ENCODE data around the gene SMIM20. TPM values are rescaled to one million over a fixed set of nuclear protein-coding genes. Genes with fewer than 3 reads are reported as not detected.
"Not testable (repeated sequence)": the region's sequence is repeated elsewhere in the genome, so short reads cannot be mapped to it uniquely, and the experiment has no call there.

Gene SMIM20
- total RNA-seq, 4 donors from 2014 or later, result 26.5 to 44.2 (median 34.8) TPM

DNA sequence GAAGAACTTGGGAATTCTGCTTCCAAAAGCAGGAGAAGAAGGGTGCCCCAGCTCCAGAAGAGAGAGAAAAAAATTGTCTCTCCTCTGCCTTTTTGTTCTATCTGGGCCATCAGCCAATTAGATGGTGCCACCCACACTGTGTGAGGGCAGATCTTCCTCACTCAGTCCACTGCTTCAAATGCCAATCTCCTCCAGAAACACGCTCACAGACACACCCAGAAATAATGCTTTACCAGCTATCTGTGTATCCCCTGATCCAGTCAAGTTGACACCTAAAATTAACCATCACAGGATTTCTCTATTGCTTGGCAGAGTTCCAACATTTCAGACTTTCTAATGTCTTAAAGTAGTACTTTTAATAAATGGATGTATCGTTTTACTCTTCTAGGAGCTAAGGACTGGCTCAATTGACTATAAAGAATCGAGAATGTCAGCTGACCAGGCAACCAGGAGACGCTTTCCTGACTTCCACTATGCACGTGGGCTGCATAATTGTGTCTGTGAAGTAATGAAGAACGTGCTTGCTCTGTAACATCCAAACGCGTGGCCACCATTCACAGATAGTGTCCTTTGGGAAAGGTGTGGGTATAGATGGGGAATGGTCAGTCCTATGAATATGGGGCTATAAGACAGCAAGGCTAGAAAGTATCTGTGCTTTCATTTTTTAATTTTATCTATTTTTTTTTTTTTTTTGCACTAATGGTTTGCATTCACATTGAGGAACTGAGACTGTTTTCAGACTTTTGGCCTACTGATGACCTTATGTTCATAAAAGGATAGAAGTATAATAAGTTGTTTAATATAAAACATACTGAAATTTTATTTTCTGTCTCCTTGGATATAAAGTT is 9.9 kb upstream of the SMIM20 start:
- 73 to 78% methylated on average over 8 of the region's 8 CpGs for WGBS, 2 donors (ENCODE audit: low coverage in 1 of 2)
- H3K4me3 ChIP-seq, result no peak overlapping the region
- no peak for ATAC-seq
- no peaks in the 10 kb centered on the region for H3K4me1 ChIP-seq
- H3K36me3 ChIP-seq, result no peaks in the 10 kb centered on the region
- no peaks in the 10 kb centered on the region for H3K27me3 ChIP-seq
- H3K27ac ChIP-seq, result no peak overlapping the region
- TF ChIP-seq EP300 (IDR thresholded peaks at IDR 0.05) (no peak), CTCF (IDR thresholded peaks at IDR 0.05) (no peak), POLR2A (IDR thresholded peaks at IDR 0.05) (no peak), POLR2AphosphoS5 (IDR thresholded peaks at IDR 0.05) (no peak)
- no peaks in the 10 kb centered on the region for H3K9me3 ChIP-seq

DNA sequence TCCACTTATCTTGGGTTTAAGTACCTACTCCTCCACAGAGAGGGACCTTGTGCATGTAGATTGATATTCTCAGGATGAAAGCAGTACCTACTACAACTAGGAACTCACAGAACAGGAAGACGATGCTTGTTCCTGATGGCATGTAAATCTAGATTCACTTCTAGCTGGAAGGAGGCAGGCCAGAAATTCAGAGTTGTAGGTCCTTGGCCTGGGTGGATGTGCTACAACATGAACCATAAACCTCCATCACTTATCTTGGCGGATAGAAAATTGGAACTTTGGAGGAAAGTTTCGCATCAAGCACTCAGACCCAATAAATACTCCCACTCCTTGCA is 9.3 kb upstream of the SMIM20 start:
- Histone ChIP-seq H3K27ac (no peak overlapping the region), H3K27me3 (no peaks in the 10 kb centered on the region), H3K9me3 (no peaks in the 10 kb centered on the region), H3K4me1 (no peaks in the 10 kb centered on the region), H3K36me3 (no peaks in the 10 kb centered on the region), H3K4me3 (no peak overlapping the region)
- 92 to 100% methylated on average over 1 to 3 of the region's 3 CpGs for WGBS, 2 donors (ENCODE audit: low coverage in 1 of 2)
- TF ChIP-seq CTCF (IDR thresholded peaks at IDR 0.05) (no peak), POLR2AphosphoS5 (IDR thresholded peaks at IDR 0.05) (no peak), EP300 (IDR thresholded peaks at IDR 0.05) (no peak), POLR2A (IDR thresholded peaks at IDR 0.05) (no peak)
- no peak for ATAC-seq

DNA sequence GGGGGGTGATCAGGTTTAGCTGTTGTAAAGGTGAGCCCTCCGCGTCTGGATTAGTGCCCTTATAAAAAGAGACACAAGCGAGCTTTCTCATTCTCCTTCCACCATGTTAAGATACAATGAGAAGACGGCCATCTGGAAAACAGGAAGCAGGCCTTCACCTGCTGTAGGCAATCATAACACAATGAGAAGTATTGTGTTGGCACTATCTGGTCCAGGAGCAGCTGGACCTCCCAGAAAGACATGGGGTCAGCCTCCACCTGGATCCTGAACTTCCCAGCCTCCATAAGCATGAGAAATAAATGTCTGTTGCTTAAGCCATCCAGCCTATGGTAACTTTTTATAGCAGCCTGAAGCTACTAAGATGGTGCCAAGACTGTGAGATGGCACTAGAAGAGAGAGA is 8.6 kb upstream of the SMIM20 start:
- WGBS, 2 donors (ENCODE audit: low coverage in 1 of 2), result 80 to 100% methylated on average over 1 of the region's 4 CpGs
- Histone ChIP-seq H3K36me3 (no peaks in the 10 kb centered on the region), H3K4me1 (no peaks in the 10 kb centered on the region), H3K4me3 (no peak overlapping the region), H3K27ac (no peak overlapping the region), H3K9me3 (no peaks in the 10 kb centered on the region), H3K27me3 (no peaks in the 10 kb centered on the region)
- TF ChIP-seq POLR2A (IDR thresholded peaks at IDR 0.05) (no peak), POLR2AphosphoS5 (IDR thresholded peaks at IDR 0.05) (no peak), CTCF (IDR thresholded peaks at IDR 0.05) (no peak), EP300 (IDR thresholded peaks at IDR 0.05) (no peak)
- no peak for ATAC-seq

DNA sequence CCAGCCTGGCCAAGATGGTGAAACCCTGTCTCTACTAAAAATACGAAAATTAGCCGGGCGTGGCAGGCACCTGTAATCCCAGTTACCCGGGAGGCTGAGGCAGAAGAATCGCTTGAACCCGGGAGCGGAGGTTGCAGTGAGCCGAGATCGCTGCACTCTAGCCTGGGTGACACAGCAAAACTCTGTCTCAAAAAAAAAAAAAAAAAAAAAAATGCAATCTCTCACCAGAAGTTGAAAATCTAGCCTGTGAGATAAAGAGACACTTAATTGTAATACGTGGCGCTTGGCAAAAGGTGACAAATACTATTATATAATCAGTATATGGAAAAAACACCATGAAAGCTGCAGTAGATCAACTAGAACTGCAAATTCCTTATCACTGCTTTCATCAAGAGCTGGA is 7.9 kb upstream of the SMIM20 start:
- ATAC-seq, result not testable (repeated sequence)

DNA sequence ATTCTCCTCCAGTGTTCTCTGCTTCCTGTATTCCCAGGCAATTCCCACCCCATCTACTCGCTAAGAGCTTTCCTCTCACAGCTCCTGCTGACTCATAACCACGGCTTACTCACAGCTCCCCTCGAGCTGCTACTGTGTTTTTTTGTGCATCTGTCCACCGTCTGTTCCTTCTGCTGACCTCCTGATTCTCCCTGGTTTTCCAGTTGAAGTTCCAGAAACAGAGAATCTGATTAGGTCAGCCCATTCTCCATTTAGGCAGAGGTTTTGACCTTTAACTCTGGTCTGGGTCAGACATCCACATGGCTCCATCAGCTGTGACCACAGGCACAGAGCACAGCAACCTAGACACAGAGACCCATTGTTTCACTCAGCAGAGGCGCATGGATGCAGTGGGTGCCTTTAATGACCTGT is 5.5 kb upstream of the SMIM20 start:
- no peak for ATAC-seq
- 28 to 43% methylated on average over 2 to 5 of the region's 5 CpGs for WGBS, 2 donors (ENCODE audit: low coverage in 1 of 2)

More for the DNA sequence above, 7.9 kb upstream of the SMIM20 start:
- H3K4me1 ChIP-seq, H3K27ac ChIP-seq, H3K4me3 ChIP-seq, H3K27me3 ChIP-seq, H3K9me3 ChIP-seq, H3K36me3 ChIP-seq: not testable (repeated sequence)
- 89 to 96% methylated on average over 3 to 5 of the region's 11 CpGs for WGBS, 2 donors (ENCODE audit: low coverage in 1 of 2)

More for the DNA sequence above, 5.5 kb upstream of the SMIM20 start:
- H3K27me3 ChIP-seq, result no peaks in the 10 kb centered on the region
- H3K9me3 ChIP-seq, result no peaks in the 10 kb centered on the region
- H3K4me1 ChIP-seq, result peaks cover 0 to 8% (median 0%) of the 10 kb centered on the region in 3 donors
- TF ChIP-seq EP300 (IDR thresholded peaks at IDR 0.05) (no peak), POLR2AphosphoS5 (IDR thresholded peaks at IDR 0.05) (no peak), CTCF (IDR thresholded peaks at IDR 0.05) (no peak), POLR2A (IDR thresholded peaks at IDR 0.05) (no peak)
- H3K27ac ChIP-seq, result no peak overlapping the region
- no peaks in the 10 kb centered on the region for H3K36me3 ChIP-seq
- H3K4me3 ChIP-seq, result no peak overlapping the region

Measured in gastroesophageal sphincter (tissue), 4 donors.